Forelimb muscle (tissue), 1 donor: ENCODE measurements around the gene VAV2. TPM values are rescaled to one million over a fixed set of nuclear protein-coding genes. Genes with fewer than 3 reads are reported as not detected.

Source experiments
- DNase-seq: peaks from one replicate; pipeline ENCODE4 v3.0.0-alpha.2; 2013; ENCODE audit warnings: low read depth
- polyA plus RNA-seq: library from polyadenylated mRNA; unstranded; fragments of 120-200 nt; gene quantifications from one replicate; pipeline ENCODE4 v1.2.1, GENCODE V29; 2013; ENCODE audit not compliant: insufficient read length

Gene VAV2
- polyA plus RNA-seq, 1 donor: 13.5 TPM

- no peak for DNase-seq
Measured at GRCh38 chr9:133797406-133798105, 194.6 kb downstream of the VAV2 start.

- DNase-seq: no peak
Measured at GRCh38 chr9:133796562-133796961, 195.6 kb downstream of the VAV2 start.

GRCh38 chr9:133795049-133795448, 197.1 kb downstream of the VAV2 start:
- DNase-seq: no peak

GRCh38 chr9:133794016-133794760, 197.9 kb downstream of the VAV2 start:
- DNase-seq: no peak

GRCh38 chr9:133793471-133793870, 198.7 kb downstream of the VAV2 start:
- no peak for DNase-seq

- peak; percentile 29 for DNase-seq
Measured at GRCh38 chr9:133792721-133793470, 199.2 kb downstream of the VAV2 start.

- DNase-seq: no peak
Measured at GRCh38 chr9:133791735-133792649, 200.1 kb downstream of the VAV2 start.

GRCh38 chr9:133791069-133791468, 201.1 kb downstream of the VAV2 start:
- DNase-seq: no peak

GRCh38 chr9:133789778-133790177, 202.3 kb downstream of the VAV2 start:
- no peak for DNase-seq

- DNase-seq: no peak
Measured at GRCh38 chr9:133788819-133789717, 203.1 kb downstream of the VAV2 start.

GRCh38 chr9:133788045-133788818, 203.9 kb downstream of the VAV2 start:
- DNase-seq: no peak

- no peak for DNase-seq
Measured at GRCh38 chr9:133787754-133788025, 204.4 kb downstream of the VAV2 start.

GRCh38 chr9:133786907-133787753, 205.0 kb downstream of the VAV2 start:
- DNase-seq: no peak

- DNase-seq: no peak
Measured at GRCh38 chr9:133786371-133786753, 205.8 kb downstream of the VAV2 start.

GRCh38 chr9:133785753-133786370, 206.3 kb downstream of the VAV2 start:
- no peak for DNase-seq

- DNase-seq: no peak
Measured at GRCh38 chr9:133784731-133785561, 207.2 kb downstream of the VAV2 start.

- DNase-seq: no peak
Measured at GRCh38 chr9:133783331-133783731, 208.8 kb downstream of the VAV2 start.
